Motor neuron (in vitro differentiated cells): ENCODE measurements around the gene ARHGEF19. TPM values are rescaled to one million over a fixed set of nuclear protein-coding genes. Genes with fewer than 3 reads are reported as not detected.
"Not testable (repeated sequence)": the region's sequence is repeated elsewhere in the genome, so short reads cannot be mapped to it uniquely, and the experiment has no call there.

Experiments
- ATAC-seq, 8 experiments: fragments of 200-7000 bp; cut with Tn5 transposase; replicated peaks in 6 of 8; 2 replicates each; pipeline ENCODE4 v1.8.0; 2021; ENCODE audit warnings: mild to moderate bottlenecking in 8 of 8, moderate library complexity in 8 of 8
- H3K27ac ChIP-seq, 2 donors: fragments of 250-450 bp; sonication (Bioruptor Pico); 2 replicates each; pipeline ENCODE4 v1.9.0; 2021; ENCODE audit warnings: antibody characterized with exemption in 2 of 2, mild to moderate bottlenecking in 2 of 2, moderate library complexity in 1 of 2
- H3K4me1 ChIP-seq, 2 donors: fragments of 250-450 bp; sonication (Bioruptor Pico); replicated peaks in 1 of 2; 2 replicates each; pipeline ENCODE4 v1.6.1; 2021; ENCODE audit warnings: antibody characterized with exemption in 2 of 2, mild to moderate bottlenecking in 2 of 2, moderate library complexity in 1 of 2
- H3K4me3 ChIP-seq, 5 donors: fragments of 250-450 bp; sonication (Bioruptor Pico); 2 replicates each; pipeline ENCODE4 v1.9.0; 2021; ENCODE audit warnings: antibody characterized with exemption in 5 of 5, mild to moderate bottlenecking in 5 of 5, moderate library complexity in 4 of 5
- WGBS, 10 experiments: fragments of 450-650 bp; shearing (Covaris generic); methylation state at CpG; one replicate each; pipeline ENCODE4 v1.0.0; 2022; 5-methylcytosine and 5-hydroxymethylcytosine counted together
- in situ Hi-C, 9 experiments: fragments of 400-800 bp; cut with MboI; loops; one replicate each; pipeline ENCODE4 v1.15.0; 2021; ENCODE audit warnings: low sequenced_read_pairs in 9 of 9, low pct_unique_long_range_greater_than_20kb in 2 of 9; ENCODE audit not compliant: unreplicated experiment in 9 of 9
- total RNA-seq, 8 experiments: library from RNA; unstranded; fragments of 300-600 nt; gene quantifications; 2 replicates each; pipeline versions ENCODE4 v1.2.3 to v1.2.4, GENCODE V29; 2022

Gene ARHGEF19
- total RNA-seq, 8 experiments from 2014 or later: 2.1 to 10.6 (median 5.9) TPM

GRCh38 chr1:16205334-16205671 lies 7.1 kb downstream of the ARHGEF19 start:
- WGBS, 10 experiments: 40 to 100% (median 80%) methylated on average over 1 of the region's 11 CpGs; no CpG with 5 or more reads in 7 of the 10 experiments
- Histone ChIP-seq H3K4me3 (no peak overlapping the region), H3K27ac (no peak overlapping the region), H3K4me1 (peaks cover 9 to 22% of the 10 kb centered on the region in 2 donors)
- no peak for ATAC-seq
- in situ Hi-C loops: no loop called here

DNA sequence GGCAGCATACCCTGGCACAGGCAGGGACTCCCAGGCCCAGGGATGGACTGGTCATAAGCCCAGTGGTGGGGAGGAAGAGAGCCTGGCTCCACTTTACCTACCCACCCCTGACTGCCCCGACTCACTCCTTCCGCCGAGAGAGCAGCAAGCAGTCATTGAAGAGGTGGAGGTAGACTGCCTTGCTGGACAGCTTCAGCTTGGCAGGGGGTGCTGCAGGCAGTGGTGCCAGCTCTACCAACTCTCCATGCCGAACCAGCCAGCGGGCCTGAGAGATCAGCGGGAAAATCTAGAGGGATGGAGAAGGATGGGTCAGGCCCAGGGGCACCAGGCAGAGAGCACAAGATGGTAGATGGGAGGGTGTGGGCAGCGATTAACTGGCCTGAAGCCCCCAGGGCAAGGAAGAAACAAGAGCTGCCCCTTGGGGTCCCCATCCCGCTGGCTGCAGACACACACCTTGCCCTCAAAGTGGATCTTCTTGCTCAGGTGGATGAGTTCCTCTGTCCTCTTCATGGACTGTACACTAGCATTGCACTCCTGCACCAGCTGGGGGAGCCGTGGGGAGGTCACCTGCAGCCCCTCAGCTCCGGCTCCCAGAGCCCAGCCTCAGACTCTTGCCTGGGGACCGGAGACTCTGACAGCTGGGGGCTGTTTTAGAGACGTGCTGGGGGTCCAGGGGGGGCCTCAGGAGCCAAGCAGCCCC lies 7.7 kb downstream of the ARHGEF19 start:
- in situ Hi-C loops: no loop called here
- H3K4me1 ChIP-seq: peaks cover 9 to 17% of the 10 kb centered on the region in 2 donors
- ATAC-seq: no peak
- H3K27ac ChIP-seq: no peak overlapping the region
- WGBS, 10 experiments: 40 to 100% (median 80%) methylated on average over 1 to 7 of the region's 12 CpGs; no CpG with 5 or more reads in 5 of the 10 experiments
- H3K4me3 ChIP-seq: no peak overlapping the region

GRCh38 chr1:16204216-16204615 lies 8.2 kb downstream of the ARHGEF19 start:
- Histone ChIP-seq H3K27ac (no peak overlapping the region), H3K4me1 (peaks cover 9 to 16% of the 10 kb centered on the region in 2 donors), H3K4me3 (no peak overlapping the region)
- ATAC-seq: no peak
- in situ Hi-C loops: no loop called here
- 80 to 100% (median 84%) methylated on average over 1 to 2 of the region's 2 CpGs; no CpG with 5 or more reads in 5 of the 10 experiments for WGBS, 10 experiments

GRCh38 chr1:16203550-16203949 lies 8.9 kb downstream of the ARHGEF19 start:
- Histone ChIP-seq H3K27ac (no peak overlapping the region), H3K4me1 (peaks cover 9 to 16% of the 10 kb centered on the region in 2 donors), H3K4me3 (no peak overlapping the region)
- no peak for ATAC-seq
- in situ Hi-C loops: no loop called here
- 5 to 90% (median 57%) methylated on average over 1 to 3 of the region's 3 CpGs; no CpG with 5 or more reads in 2 of the 10 experiments for WGBS, 10 experiments

GRCh38 chr1:16202281-16203210 lies 9.9 kb downstream of the ARHGEF19 start:
- in situ Hi-C loops: no loop called here
- peaks cover 9 to 15% of the 10 kb centered on the region in 2 donors for H3K4me1 ChIP-seq
- no peak overlapping the region for H3K27ac ChIP-seq
- no peak for ATAC-seq
- no peak overlapping the region for H3K4me3 ChIP-seq
- WGBS, 10 experiments: 70 to 100% (median 81%) methylated on average over 2 to 16 of the region's 24 CpGs; no CpG with 5 or more reads in 2 of the 10 experiments

- no peak for ATAC-seq
- 60 to 100% (median 74%) methylated on average over 1 to 3 of the region's 4 CpGs; no CpG with 5 or more reads in 6 of the 10 experiments for WGBS, 10 experiments
- Histone ChIP-seq H3K4me1 (no peaks in the 10 kb centered on the region), H3K27ac (no peak overlapping the region), H3K4me3 (no peak overlapping the region)
- in situ Hi-C loops: loop anchor here in 5 of 9 experiments (25.0 kb wide), 1 partner anchor 112 kb away; no protein-coding TSS in a partner anchor
Measured at GRCh38 chr1:16199700-16200099, 12.8 kb downstream of the ARHGEF19 start.

GRCh38 chr1:16199157-16199501 lies 13.3 kb downstream of the ARHGEF19 start:
- peak in 3 of 8 experiments; percentile 4 to 9 (median 9) for ATAC-seq
- Histone ChIP-seq H3K4me1 (no peaks in the 10 kb centered on the region), H3K27ac (no peak overlapping the region), H3K4me3 (no peak overlapping the region)
- 20 to 60% (median 50%) methylated on average over 1 of the region's 1 CpG; no CpG with 5 or more reads in 7 of the 10 experiments for WGBS, 10 experiments
- in situ Hi-C loops: loop anchor here in 5 of 9 experiments (25.0 kb wide), 1 partner anchor 112 kb away; no protein-coding TSS in a partner anchor

DNA sequence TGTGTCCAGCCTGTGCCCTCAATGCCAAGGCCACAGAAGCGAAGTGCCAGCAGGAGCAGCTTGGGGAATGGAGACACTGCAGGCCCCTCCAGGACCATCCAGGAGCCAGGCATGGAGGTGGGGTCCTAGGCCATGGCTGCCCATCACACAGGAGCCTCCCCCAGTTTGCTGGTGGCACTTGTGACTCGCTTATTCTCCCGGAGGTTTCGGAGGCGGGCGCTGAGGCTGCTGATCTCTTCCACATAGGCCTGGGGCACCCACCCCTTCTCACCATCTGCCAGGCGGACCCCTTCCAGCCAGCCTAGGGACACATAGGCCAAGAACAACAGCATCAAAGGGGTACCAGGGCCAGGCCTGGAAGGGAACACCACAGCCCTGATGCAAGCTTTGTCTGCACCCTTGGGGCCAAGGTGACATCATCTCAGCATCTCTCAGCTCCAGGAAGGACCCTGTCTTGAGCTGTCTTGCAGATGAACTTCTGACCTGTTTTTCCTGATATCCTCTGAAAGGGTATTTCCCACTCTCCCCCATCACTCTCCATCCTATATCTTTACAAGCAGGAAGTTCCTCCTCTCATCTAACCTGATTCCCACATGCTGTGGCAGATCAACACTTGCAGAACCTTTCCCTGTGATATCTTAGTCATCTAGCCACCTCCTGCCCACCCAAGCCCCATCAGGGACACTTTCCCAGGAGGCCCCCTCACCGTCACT lies 13.9 kb downstream of the ARHGEF19 start:
- WGBS, 10 experiments: 60 to 100% (median 95%) methylated on average over 1 to 6 of the region's 8 CpGs; no CpG with 5 or more reads in 4 of the 10 experiments
- no peak overlapping the region for H3K27ac ChIP-seq
- in situ Hi-C loops: loop anchor here in 5 of 9 experiments (25.0 kb wide), 1 partner anchor 111 kb away; no protein-coding TSS in a partner anchor
- H3K4me3 ChIP-seq: no peak overlapping the region
- ATAC-seq: peak in 5 of 8 experiments; percentile 11 to 44 (median 19)
- no peaks in the 10 kb centered on the region for H3K4me1 ChIP-seq

- 63 to 100% (median 75%) methylated on average over 1 to 3 of the region's 3 CpGs; no CpG with 5 or more reads in 3 of the 10 experiments for WGBS, 10 experiments
- peaks cover 0 to 3% of the 10 kb centered on the region in 2 donors for H3K4me1 ChIP-seq
- no peak overlapping the region for H3K4me3 ChIP-seq
- no peak for ATAC-seq
- in situ Hi-C loops: loop anchor here in 5 of 9 experiments (25.0 kb wide), 1 partner anchor 110 kb away; no protein-coding TSS in a partner anchor
- H3K27ac ChIP-seq: no peak overlapping the region
Measured at GRCh38 chr1:16196874-16197273, 15.6 kb downstream of the ARHGEF19 start.

DNA sequence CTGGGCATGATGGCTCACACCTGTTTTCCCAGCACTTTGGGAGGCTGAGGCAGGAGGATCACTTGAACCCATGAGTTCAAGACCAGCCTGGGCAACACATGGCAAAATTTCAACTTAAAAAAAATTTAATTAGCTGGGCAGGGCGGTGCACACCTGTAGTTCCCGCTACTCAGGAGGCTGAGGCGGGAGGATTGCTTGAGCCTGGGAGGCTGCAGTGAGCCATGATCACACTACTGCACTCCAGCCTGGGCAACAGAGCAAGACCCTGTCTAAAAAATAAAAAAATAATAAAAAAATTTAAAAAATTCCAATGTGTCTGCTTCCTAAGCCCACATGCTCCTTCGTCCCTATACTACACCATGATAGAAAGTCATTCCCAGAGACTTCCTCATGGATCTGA lies 16.3 kb downstream of the ARHGEF19 start:
- H3K4me1 ChIP-seq, ATAC-seq, H3K27ac ChIP-seq, H3K4me3 ChIP-seq: not testable (repeated sequence)
- in situ Hi-C loops: loop anchor here in 5 of 9 experiments (25.0 kb wide), 1 partner anchor 109 kb away; no protein-coding TSS in a partner anchor
- WGBS, 10 experiments: 71 to 100% (median 89%) methylated on average over 1 to 4 of the region's 4 CpGs; no CpG with 5 or more reads in 1 of the 10 experiments

DNA sequence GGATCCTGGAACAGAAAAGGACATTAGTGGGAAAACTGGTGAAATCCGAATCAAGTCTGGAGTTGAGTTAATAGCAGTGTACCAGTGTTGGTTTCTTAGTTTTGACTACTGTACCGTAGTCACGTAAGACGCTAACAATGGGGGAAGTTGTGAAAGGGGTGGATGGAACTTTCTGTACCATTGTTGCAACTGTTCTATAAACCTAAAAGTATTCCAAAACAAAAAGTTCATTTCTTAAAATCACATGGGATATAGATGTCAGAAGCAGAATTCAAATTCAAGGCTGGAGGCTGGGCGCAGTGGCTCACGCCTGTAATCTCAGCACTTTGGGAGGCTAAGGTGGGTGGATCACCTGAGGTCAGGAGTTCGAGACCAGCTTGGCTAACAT lies 16.9 kb downstream of the ARHGEF19 start:
- no peak overlapping the region for H3K4me3 ChIP-seq
- in situ Hi-C loops: loop anchor here in 5 of 9 experiments (25.0 kb wide), 1 partner anchor 108 kb away; no protein-coding TSS in a partner anchor
- ATAC-seq: no peak
- H3K27ac ChIP-seq: no peak overlapping the region
- WGBS, 10 experiments: 3 to 96% (median 84%) methylated on average over 1 to 7 of the region's 7 CpGs; no CpG with 5 or more reads in 1 of the 10 experiments
- H3K4me1 ChIP-seq: peaks cover 0 to 4% of the 10 kb centered on the region in 2 donors

GRCh38 chr1:16191916-16192546 lies 20.4 kb downstream of the ARHGEF19 start:
- Histone ChIP-seq H3K27ac (no peak overlapping the region), H3K4me1 (peaks cover 0 to 4% of the 10 kb centered on the region in 2 donors), H3K4me3 (no peak overlapping the region)
- WGBS, 10 experiments: 0 to 87% (median 79%) methylated on average over 1 to 4 of the region's 6 CpGs; no CpG with 5 or more reads in 3 of the 10 experiments
- in situ Hi-C loops: loop anchor here in 5 of 9 experiments (25.0 kb wide), 1 partner anchor 105 kb away; no protein-coding TSS in a partner anchor
- ATAC-seq: peak in 5 of 8 experiments; percentile 40 to 72 (median 46)
